Keratinocyte (primary cell): ENCODE measurements around the gene EAF2.
"Not testable (repeated sequence)": the region's sequence is repeated elsewhere in the genome, so short reads cannot be mapped to it uniquely, and the experiment has no call there.

ENCODE experiments used
- CTCF ChIP-seq, 3 experiments: IDR thresholded peaks in 1 of 3; conservative IDR thresholded peaks in 1 of 3; optimal IDR thresholded peaks in 1 of 3; 2 replicates in 2 of 3; 3 replicates in 1 of 3; pipeline versions ENCODE3 to v1.5.1; 2011; ENCODE audit warnings: low read length in 3 of 3, mild to moderate bottlenecking in 3 of 3, moderate library complexity in 2 of 3, control low read depth in 1 of 3, inconsistent platforms in 1 of 3; ENCODE audit not compliant: insufficient read depth in 2 of 3; ENCODE audit errors: extremely low read depth in 1 of 3
- EZH2 ChIP-seq: IDR thresholded peaks from one replicate; pipeline ENCODE4 v1.6.1; 2012; ENCODE audit warnings: inconsistent platforms, mild to moderate bottlenecking, low read length, moderate library complexity

DNA sequence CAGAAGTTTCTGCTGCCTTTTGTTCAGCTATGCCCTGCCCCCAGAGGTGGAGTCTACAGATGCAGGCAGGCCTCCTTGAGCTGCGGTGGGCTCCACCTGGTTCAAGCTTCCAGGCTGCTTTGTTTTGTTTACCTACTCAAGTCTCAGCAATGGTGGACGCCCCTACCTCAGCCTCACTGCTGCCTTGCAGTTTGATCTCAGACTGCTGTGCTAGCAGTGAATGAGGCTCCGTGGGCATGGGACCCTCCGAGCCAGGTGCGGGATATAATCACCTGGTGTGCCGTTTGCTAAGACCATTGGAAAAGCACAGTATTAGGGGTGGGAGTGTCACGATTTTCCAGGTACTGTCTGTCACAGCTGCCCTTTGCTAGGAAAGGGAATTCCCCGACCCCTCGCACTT lies 28.2 kb downstream of the EAF2 start:
- TF ChIP-seq CTCF (optimal IDR thresholded peaks at IDR 0.05 in 1 of 3, IDR thresholded peaks at IDR 0.05 in 1 of 3, conservative IDR thresholded peaks at IDR 0.05 in 1 of 3; ENCODE audit: extremely low read depth in 1 of 3, insufficient read depth in 2 of 3, low read length in 3 of 3); EZH2: not testable (repeated sequence)
